B cell (primary cell): ENCODE results near the gene EPHB6. TPM values are rescaled to one million over a fixed set of nuclear protein-coding genes. Genes with fewer than 3 reads are reported as not detected.

Source experiments
- ATAC-seq: fragments of 200-7000 bp; cut with Tn5 transposase; one replicate; pipeline ENCODE4 v1.10.0; 2021; ENCODE audit warnings: low read depth, mild to moderate bottlenecking, moderate number of reproducible peaks, moderate library complexity
- CTCF ChIA-PET: fragments of 350-600 bp; sonication (Branson Sonifier 250); formaldehyde crosslinking; loops from one replicate; lab custom pipeline; 2021; ENCODE audit warnings: antibody characterized with exemption, inconsistent platforms; lab: Charles Lee
- POLR2A ChIA-PET: fragments of 350-600 bp; sonication (Branson Sonifier 250); formaldehyde crosslinking; loops from one replicate; lab custom pipeline; 2021; ENCODE audit warnings: antibody characterized with exemption; lab: Charles Lee
- DNase-seq: peaks from one replicate; pipeline ENCODE4 v3.0.0; 2013
- H2AFZ ChIP-seq: 2 replicates; pipeline ENCODE4 v1.6.1; 2012; ENCODE audit warnings: mild to moderate bottlenecking, low read depth, low read length; ENCODE audit not compliant: insufficient read depth, poor library complexity, severe bottlenecking
- H3K27ac ChIP-seq, 2 donors: 1 replicate in 1 of 2; 2 replicates in 1 of 2; pipeline ENCODE4 v1.5.1; 2012 to 2013; ENCODE audit warnings: low read length in 2 of 2, mild to moderate bottlenecking in 2 of 2, moderate library complexity in 1 of 2
- H3K27me3 ChIP-seq, 4 experiments: fragments of 200-600 bp in 1 of 4; sonication (generic) in 1 of 4; replicated peaks in 1 of 4; 1 replicate in 2 of 4; 2 replicates in 2 of 4; pipeline versions ENCODE4 v1.6.1 to v1.7.0; 2013 to 2016; ENCODE audit warnings: low read length in 3 of 4, mild to moderate bottlenecking in 2 of 4, mixed read lengths in 1 of 4, moderate library complexity in 1 of 4; ENCODE audit not compliant: insufficient read depth in 4 of 4, control insufficient read depth in 3 of 4; ENCODE audit errors: control extremely low read depth in 1 of 4
- H3K36me3 ChIP-seq, 2 experiments: replicated peaks in 1 of 2; 1 replicate in 1 of 2; 2 replicates in 1 of 2; pipeline versions ENCODE4 v1.6.1 to v1.7.1; 2013; ENCODE audit warnings: low read length in 1 of 2; ENCODE audit not compliant: insufficient read depth in 2 of 2, control insufficient read depth in 1 of 2; ENCODE audit errors: control extremely low read depth in 1 of 2, extremely low read depth in 1 of 2
- H3K4me1 ChIP-seq, 2 donors: fragments of 200-600 bp in 1 of 2; sonication (generic) in 1 of 2; 1 replicate in 1 of 2; 2 replicates in 1 of 2; pipeline versions ENCODE4 v1.5.1 to v1.6.1; 2013 to 2017; ENCODE audit warnings: low read length in 2 of 2; ENCODE audit not compliant: control insufficient read depth in 2 of 2, insufficient read depth in 2 of 2
- H3K4me2 ChIP-seq: replicated peaks from 2 replicates; pipeline ENCODE3; 2012; ENCODE audit warnings: mild to moderate bottlenecking, low read depth, low read length; ENCODE audit not compliant: poor library complexity, severe bottlenecking
- H3K4me3 ChIP-seq, 5 experiments: fragments of 200-600 bp in 1 of 5; sonication (generic) in 1 of 5; 1 replicate in 3 of 5; 2 replicates in 2 of 5; pipeline versions ENCODE4 v1.5.1 to v1.7.0; 2011 to 2016; ENCODE audit warnings: low read length in 4 of 5, mild to moderate bottlenecking in 4 of 5, low read depth in 2 of 5, control low read depth in 1 of 5, moderate library complexity in 1 of 5; ENCODE audit not compliant: insufficient read depth in 1 of 5; ENCODE audit errors: control extremely low read depth in 1 of 5, extremely low read depth in 1 of 5
- H3K79me2 ChIP-seq: fragments of 200-600 bp; sonication (generic); one replicate; pipeline ENCODE4 v1.6.0; 2016; ENCODE audit warnings: low read length; ENCODE audit not compliant: control insufficient read depth, insufficient read depth
- H3K9ac ChIP-seq: fragments of 200-600 bp; sonication (generic); 2 replicates; pipeline ENCODE4 v1.6.1; 2017; ENCODE audit warnings: mild to moderate bottlenecking, low read length, moderate library complexity
- H3K9me3 ChIP-seq, 3 donors: one replicate each; pipeline versions ENCODE4 v1.6.1 to v1.7.1; 2013; ENCODE audit warnings: low read length in 2 of 3; ENCODE audit not compliant: control insufficient read depth in 2 of 3, insufficient read depth in 1 of 3; ENCODE audit errors: control extremely low read depth in 1 of 3
- H4K20me1 ChIP-seq: 2 replicates; pipeline ENCODE4 v1.6.0; 2012; ENCODE audit warnings: mild to moderate bottlenecking, low read length; ENCODE audit not compliant: insufficient read depth, control insufficient read depth, poor library complexity, severe bottlenecking
- H3K27ac Mint-ChIP-seq: one replicate; pipeline ENCODE4 v1.8.0; 2021; ENCODE audit warnings: mixed read lengths
- H3K27me3 Mint-ChIP-seq: one replicate; pipeline ENCODE4 v1.8.0; 2021; ENCODE audit warnings: mixed read lengths
- H3K4me1 Mint-ChIP-seq: one replicate; pipeline ENCODE4 v1.8.0; 2021; ENCODE audit warnings: mixed read lengths
- H3K4me3 Mint-ChIP-seq: one replicate; pipeline ENCODE4 v1.8.0; 2021; ENCODE audit warnings: mixed read lengths
- H3K9me3 Mint-ChIP-seq: one replicate; pipeline ENCODE4 v1.8.0; 2022; ENCODE audit warnings: mixed read lengths; ENCODE audit not compliant: insufficient read depth
- EZH2 ChIP-seq: IDR thresholded peaks from 2 replicates; pipeline ENCODE4 v1.6.1; 2012; ENCODE audit warnings: borderline replicate concordance, low read depth, mild to moderate bottlenecking, moderate library complexity, low read length; ENCODE audit not compliant: insufficient read depth, poor library complexity, severe bottlenecking
- WGBS: methylation state at CpG from one replicate; pipeline ENCODE4 v1.1.5; 2013; ENCODE audit warnings: missing lambda C conversion rate; ENCODE audit not compliant: insufficient coverage; 5-methylcytosine and 5-hydroxymethylcytosine counted together
- intact Hi-C: fragments of 100-400 bp; cut with micrococcal nuclease; formaldehyde crosslinking; loops from one replicate; pipeline ENCODE4 v1.10.0; 2022
- polyA plus RNA-seq: library from polyadenylated mRNA; depleted of rRNA; stranded (reverse); fragments of >200 nt; gene quantifications from 2 replicates; pipeline ENCODE4 v1.2.3, GENCODE V29; 2012
- total RNA-seq, 2 donors: library from RNA; stranded (reverse); fragments of 120-200 nt in 1 of 2; gene quantifications; 1 replicate in 1 of 2; 2 replicates in 1 of 2; pipeline versions ENCODE4 v1.2.3 to v1.2.4, GENCODE V29; 2013 to 2022
- TF ChIP-seq, protein P1 (sequence below): fragments of 200-600 bp; IDR thresholded peaks from one replicate; pipeline ENCODE4 v1.8.0; 2022; ENCODE audit warnings: antibody characterized with exemption, mild to moderate bottlenecking

EPHB6 gene
- total and polyA plus RNA-seq, 2 donors (not counting 1 experiment from before 2014, with no cell fraction given), result 65.3 to 69.6 TPM

DNA sequence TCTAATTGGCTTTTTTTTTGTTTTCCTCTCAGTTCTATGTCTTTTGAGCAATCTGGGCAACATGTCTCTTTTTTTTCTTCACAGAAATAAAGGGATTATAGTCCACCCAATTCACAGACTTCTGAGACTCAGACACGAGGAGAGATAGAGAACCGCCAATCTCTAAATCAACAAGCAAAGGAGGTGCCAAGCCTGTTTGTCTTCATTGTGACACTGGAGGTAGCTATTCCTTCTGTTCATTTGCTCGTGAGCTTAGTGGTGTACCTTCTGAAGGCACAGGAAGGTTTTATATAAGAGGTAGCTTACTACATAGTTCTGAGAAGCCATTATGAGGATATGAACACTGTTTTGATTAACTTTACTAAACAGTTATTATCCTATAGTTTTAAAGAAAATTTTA lies 6.1 kb downstream of the EPHB6 start:
- Mint-ChIP-seq H3K27ac (no peak overlapping the region), H3K4me1 (peaks cover 16% of the 10 kb centered on the region), H3K27me3 (no peaks in the 10 kb centered on the region), H3K9me3 (no peaks in the 10 kb centered on the region), H3K4me3 (no peak overlapping the region)
- TF ChIP-seq, protein P1, sequence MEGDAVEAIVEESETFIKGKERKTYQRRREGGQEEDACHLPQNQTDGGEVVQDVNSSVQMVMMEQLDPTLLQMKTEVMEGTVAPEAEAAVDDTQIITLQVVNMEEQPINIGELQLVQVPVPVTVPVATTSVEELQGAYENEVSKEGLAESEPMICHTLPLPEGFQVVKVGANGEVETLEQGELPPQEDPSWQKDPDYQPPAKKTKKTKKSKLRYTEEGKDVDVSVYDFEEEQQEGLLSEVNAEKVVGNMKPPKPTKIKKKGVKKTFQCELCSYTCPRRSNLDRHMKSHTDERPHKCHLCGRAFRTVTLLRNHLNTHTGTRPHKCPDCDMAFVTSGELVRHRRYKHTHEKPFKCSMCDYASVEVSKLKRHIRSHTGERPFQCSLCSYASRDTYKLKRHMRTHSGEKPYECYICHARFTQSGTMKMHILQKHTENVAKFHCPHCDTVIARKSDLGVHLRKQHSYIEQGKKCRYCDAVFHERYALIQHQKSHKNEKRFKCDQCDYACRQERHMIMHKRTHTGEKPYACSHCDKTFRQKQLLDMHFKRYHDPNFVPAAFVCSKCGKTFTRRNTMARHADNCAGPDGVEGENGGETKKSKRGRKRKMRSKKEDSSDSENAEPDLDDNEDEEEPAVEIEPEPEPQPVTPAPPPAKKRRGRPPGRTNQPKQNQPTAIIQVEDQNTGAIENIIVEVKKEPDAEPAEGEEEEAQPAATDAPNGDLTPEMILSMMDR, result no peak
- TF ChIP-seq EZH2, result no peak
- intact Hi-C loops, result no loop called here
- Histone ChIP-seq H3K79me2 (no peaks in the 10 kb centered on the region), H3K9ac (no peak overlapping the region), H2AFZ (no peak overlapping the region), H3K4me3 (no peak overlapping the region), H3K4me2 (no peak overlapping the region), H3K36me3 (peaks cover 3 to 36% of the 10 kb centered on the region in 2 experiments), H3K27me3 (no peaks in the 10 kb centered on the region), H3K4me1 (peaks cover under 1 to 7% of the 10 kb centered on the region in 2 donors), H3K27ac (no peak overlapping the region), H3K9me3 (no peaks in the 10 kb centered on the region), H4K20me1 (peaks cover 5% of the 10 kb centered on the region)
- ATAC-seq, result no peak
- ChIA-PET CTCF (interaction anchor here (0.9 to 1.3 kb wide), 2 partner anchors 20 to 78 kb away, joined by 3 to 4 read pairs; no protein-coding TSS in a partner anchor), POLR2A (no interaction called here)
- DNase-seq, result no peak
- WGBS, result no CpG with 5 or more reads among the region's 3 CpGs

DNA sequence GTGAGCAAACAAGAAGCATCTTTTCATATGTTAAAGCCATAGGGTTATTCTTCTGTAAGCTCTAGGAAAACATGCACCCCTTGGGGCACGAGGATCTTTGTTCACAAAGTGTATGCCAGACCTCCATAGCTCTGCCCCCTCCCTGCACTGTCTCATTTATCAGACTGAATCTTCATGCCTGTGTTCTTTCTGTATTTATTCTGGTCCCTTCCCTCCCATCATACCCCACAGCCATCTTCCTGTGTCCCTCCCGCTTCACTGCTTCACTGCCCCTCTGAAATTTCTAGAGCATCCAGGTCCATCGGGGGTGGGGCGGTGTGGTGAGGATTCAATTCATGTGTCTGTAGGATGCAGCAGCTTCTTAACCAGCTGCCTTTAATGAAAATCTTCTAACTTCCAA lies 7.5 kb downstream of the EPHB6 start:
- H3K79me2 ChIP-seq, result no peaks in the 10 kb centered on the region
- H2AFZ ChIP-seq, result no peak overlapping the region
- H3K36me3 ChIP-seq, result peaks cover 3 to 36% of the 10 kb centered on the region in 2 experiments
- no peaks in the 10 kb centered on the region for H3K9me3 Mint-ChIP-seq
- H3K9me3 ChIP-seq, result no peaks in the 10 kb centered on the region
- H3K27me3 Mint-ChIP-seq, result no peaks in the 10 kb centered on the region
- H4K20me1 ChIP-seq, result no peaks in the 10 kb centered on the region
- no peak for ATAC-seq
- no peak overlapping the region for H3K4me3 Mint-ChIP-seq
- H3K4me1 Mint-ChIP-seq, result peaks cover 6% of the 10 kb centered on the region
- POLR2A ChIA-PET, result no interaction called here
- H3K4me3 ChIP-seq, result no peak overlapping the region
- H3K4me1 ChIP-seq, result no peaks in the 10 kb centered on the region
- no peaks in the 10 kb centered on the region for H3K27me3 ChIP-seq
- intact Hi-C loops, result no loop called here
- H3K27ac ChIP-seq, result no peak overlapping the region
- no peak overlapping the region for H3K9ac ChIP-seq
- TF ChIP-seq EZH2, result no peak
- TF ChIP-seq, protein P1, result no peak
- no peak overlapping the region for H3K27ac Mint-ChIP-seq
- CTCF ChIA-PET, result interaction anchor here (0.8 to 1.8 kb wide), 6 partner anchors 8 to 258 kb away, joined by 3 to 6 read pairs (median 4); partner anchors contain the start of gene EPHB6
- H3K4me2 ChIP-seq, result no peak overlapping the region
- 80% methylated on average over 1 of the region's 4 CpGs for WGBS
- no peak for DNase-seq
